ENCODE results near the gene INTS2. TPM values are rescaled to one million over a fixed set of nuclear protein-coding genes. Genes with fewer than 3 reads are reported as not detected.
A peak's percentile ranks its signal among the peaks of the same experiment; 100 is the strongest.

Gene INTS2, protein sequence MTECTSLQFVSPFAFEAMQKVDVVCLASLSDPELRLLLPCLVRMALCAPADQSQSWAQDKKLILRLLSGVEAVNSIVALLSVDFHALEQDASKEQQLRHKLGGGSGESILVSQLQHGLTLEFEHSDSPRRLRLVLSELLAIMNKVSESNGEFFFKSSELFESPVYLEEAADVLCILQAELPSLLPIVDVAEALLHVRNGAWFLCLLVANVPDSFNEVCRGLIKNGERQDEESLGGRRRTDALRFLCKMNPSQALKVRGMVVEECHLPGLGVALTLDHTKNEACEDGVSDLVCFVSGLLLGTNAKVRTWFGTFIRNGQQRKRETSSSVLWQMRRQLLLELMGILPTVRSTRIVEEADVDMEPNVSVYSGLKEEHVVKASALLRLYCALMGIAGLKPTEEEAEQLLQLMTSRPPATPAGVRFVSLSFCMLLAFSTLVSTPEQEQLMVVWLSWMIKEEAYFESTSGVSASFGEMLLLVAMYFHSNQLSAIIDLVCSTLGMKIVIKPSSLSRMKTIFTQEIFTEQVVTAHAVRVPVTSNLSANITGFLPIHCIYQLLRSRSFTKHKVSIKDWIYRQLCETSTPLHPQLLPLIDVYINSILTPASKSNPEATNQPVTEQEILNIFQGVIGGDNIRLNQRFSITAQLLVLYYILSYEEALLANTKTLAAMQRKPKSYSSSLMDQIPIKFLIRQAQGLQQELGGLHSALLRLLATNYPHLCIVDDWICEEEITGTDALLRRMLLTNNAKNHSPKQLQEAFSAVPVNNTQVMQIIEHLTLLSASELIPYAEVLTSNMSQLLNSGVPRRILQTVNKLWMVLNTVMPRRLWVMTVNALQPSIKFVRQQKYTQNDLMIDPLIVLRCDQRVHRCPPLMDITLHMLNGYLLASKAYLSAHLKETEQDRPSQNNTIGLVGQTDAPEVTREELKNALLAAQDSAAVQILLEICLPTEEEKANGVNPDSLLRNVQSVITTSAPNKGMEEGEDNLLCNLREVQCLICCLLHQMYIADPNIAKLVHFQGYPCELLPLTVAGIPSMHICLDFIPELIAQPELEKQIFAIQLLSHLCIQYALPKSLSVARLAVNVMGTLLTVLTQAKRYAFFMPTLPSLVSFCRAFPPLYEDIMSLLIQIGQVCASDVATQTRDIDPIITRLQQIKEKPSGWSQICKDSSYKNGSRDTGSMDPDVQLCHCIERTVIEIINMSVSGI
- 10.7 and 11.2 TPM in 2 replicates for total RNA-seq
- long read RNA-seq, full-length matches to known transcripts, result 10 of 26 reads
- long read RNA-seq, partial matches to known transcripts, result 8 of 26 reads
- long read RNA-seq, other reads (novel, unspliced or antisense), result 8 of 26 reads

GRCh38 chr17:61927208-61928100 lies at the start of gene INTS2:
Gene INTS2 (minus strand): TSS chr17:61927982. CDS start chr17:61926644, 1,338 bp downstream.
- DNase-seq (ENCODE audit: extremely low spot score, unreplicated experiment), result peak; percentile 97
- Mint-ChIP-seq H3K4me3 (ENCODE audit: unreplicated experiment) (peak within 1 kb of the TSS; percentile 86), H3K27me3 (ENCODE audit: unreplicated experiment) (no peaks in the 10 kb centered on the region), H3K27ac (ENCODE audit: unreplicated experiment) (peak within 1 kb of the TSS; percentile 93), H3K36me3 (ENCODE audit: unreplicated experiment) (peaks cover 4% of the 10 kb centered on the region), H3K4me1 (ENCODE audit: unreplicated experiment) (peaks cover 20% of the 10 kb centered on the region), H3K9me3 (ENCODE audit: unreplicated experiment) (no peaks in the 10 kb centered on the region)
- TF ChIP-seq, protein P1, sequence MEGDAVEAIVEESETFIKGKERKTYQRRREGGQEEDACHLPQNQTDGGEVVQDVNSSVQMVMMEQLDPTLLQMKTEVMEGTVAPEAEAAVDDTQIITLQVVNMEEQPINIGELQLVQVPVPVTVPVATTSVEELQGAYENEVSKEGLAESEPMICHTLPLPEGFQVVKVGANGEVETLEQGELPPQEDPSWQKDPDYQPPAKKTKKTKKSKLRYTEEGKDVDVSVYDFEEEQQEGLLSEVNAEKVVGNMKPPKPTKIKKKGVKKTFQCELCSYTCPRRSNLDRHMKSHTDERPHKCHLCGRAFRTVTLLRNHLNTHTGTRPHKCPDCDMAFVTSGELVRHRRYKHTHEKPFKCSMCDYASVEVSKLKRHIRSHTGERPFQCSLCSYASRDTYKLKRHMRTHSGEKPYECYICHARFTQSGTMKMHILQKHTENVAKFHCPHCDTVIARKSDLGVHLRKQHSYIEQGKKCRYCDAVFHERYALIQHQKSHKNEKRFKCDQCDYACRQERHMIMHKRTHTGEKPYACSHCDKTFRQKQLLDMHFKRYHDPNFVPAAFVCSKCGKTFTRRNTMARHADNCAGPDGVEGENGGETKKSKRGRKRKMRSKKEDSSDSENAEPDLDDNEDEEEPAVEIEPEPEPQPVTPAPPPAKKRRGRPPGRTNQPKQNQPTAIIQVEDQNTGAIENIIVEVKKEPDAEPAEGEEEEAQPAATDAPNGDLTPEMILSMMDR (IDR thresholded peaks at IDR 0.05), result no peak

DNA sequence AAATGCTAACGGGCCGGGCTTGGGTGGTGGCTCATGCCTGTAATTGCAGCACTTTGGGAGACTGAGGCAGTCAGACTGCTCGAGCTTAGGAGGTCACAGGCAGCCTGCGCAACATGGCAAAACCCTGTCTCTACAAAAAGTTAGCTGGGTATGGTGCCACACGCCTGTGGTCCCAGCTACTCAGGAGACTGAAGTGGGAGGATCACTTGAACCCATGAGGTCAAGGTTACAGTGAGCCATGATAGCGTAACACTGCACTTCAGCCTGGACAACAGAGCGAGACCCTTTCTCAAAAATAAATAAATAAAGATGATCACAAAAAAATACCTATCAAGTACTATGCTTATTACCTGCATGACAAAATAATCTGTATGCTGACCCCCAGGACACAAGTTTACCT lies 46.3 kb upstream of the INTS2 start:
- Mint-ChIP-seq H3K36me3 (ENCODE audit: unreplicated experiment) (peaks cover 33% of the 10 kb centered on the region), H3K9me3 (ENCODE audit: unreplicated experiment) (no peaks in the 10 kb centered on the region), H3K4me3 (ENCODE audit: unreplicated experiment) (no peak overlapping the region), H3K27ac (ENCODE audit: unreplicated experiment) (no peak overlapping the region), H3K4me1 (ENCODE audit: unreplicated experiment) (no peaks in the 10 kb centered on the region), H3K27me3 (ENCODE audit: unreplicated experiment) (no peaks in the 10 kb centered on the region)
- TF ChIP-seq, protein P1 (IDR thresholded peaks at IDR 0.05), result no peak
- no peak for DNase-seq (ENCODE audit: extremely low spot score, unreplicated experiment)

DNA sequence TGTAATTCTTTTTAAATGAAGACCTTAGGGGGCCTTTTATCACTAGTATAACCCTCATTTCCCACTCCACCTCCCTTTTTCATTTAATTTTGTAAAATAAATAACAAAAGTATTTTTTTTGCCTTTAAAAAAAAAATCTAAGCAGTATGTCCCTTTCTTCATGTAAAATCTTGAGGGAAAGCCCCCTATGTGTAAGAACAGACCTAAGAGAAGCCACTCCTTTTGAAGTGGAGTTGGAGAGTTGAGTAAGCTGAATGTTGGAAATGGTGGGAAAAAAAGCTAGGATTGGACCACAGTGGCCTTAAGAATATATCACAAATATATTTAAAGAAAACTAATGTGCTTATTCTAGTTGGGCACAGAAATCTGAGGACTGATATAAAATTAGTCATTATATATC lies 44.5 kb upstream of the INTS2 start:
- peaks cover 38% of the 10 kb centered on the region for H3K36me3 Mint-ChIP-seq (ENCODE audit: unreplicated experiment)
- H3K4me3 Mint-ChIP-seq (ENCODE audit: unreplicated experiment), result no peak overlapping the region

DNA sequence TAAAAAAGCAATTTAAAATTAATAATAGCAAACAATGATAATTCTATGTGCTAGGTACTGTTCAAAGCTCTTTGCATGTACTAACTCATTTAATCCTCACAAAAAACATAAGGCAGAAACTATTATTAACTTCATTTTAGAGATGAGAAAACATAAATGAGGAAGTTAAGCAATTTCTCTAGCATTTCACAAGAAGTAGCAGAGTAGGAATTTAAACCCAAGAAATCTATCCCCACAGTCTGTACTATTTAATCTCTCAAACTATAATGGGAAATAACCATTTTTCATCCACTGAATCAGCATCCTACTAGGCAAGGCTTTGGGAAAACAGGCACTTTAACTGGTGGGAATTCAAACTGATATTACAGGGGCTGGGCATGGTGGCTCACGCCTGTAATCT lies 42.2 kb upstream of the INTS2 start:
- no peaks in the 10 kb centered on the region for H3K4me1 Mint-ChIP-seq (ENCODE audit: unreplicated experiment)
- peaks cover 42% of the 10 kb centered on the region for H3K36me3 Mint-ChIP-seq (ENCODE audit: unreplicated experiment)

More for the DNA sequence above, 44.5 kb upstream of the INTS2 start:
- Mint-ChIP-seq H3K27me3 (ENCODE audit: unreplicated experiment) (no peaks in the 10 kb centered on the region), H3K9me3 (ENCODE audit: unreplicated experiment) (no peaks in the 10 kb centered on the region), H3K4me1 (ENCODE audit: unreplicated experiment) (no peaks in the 10 kb centered on the region), H3K27ac (ENCODE audit: unreplicated experiment) (no peak overlapping the region)
- TF ChIP-seq, protein P1 (IDR thresholded peaks at IDR 0.05), result no peak
- no peak for DNase-seq (ENCODE audit: extremely low spot score, unreplicated experiment)

More for the DNA sequence above, 42.2 kb upstream of the INTS2 start:
- Mint-ChIP-seq H3K4me3 (ENCODE audit: unreplicated experiment) (no peak overlapping the region), H3K27ac (ENCODE audit: unreplicated experiment) (no peak overlapping the region), H3K9me3 (ENCODE audit: unreplicated experiment) (no peaks in the 10 kb centered on the region), H3K27me3 (ENCODE audit: unreplicated experiment) (no peaks in the 10 kb centered on the region)
- DNase-seq (ENCODE audit: extremely low spot score, unreplicated experiment), result no peak
- TF ChIP-seq, protein P1 (IDR thresholded peaks at IDR 0.05), result no peak
